Islet precursor cell (in vitro differentiated cells): ENCODE results near the gene TP53I13.
A peak's percentile ranks its signal among the peaks of the same experiment; 100 is the strongest.

Experiments
- DNase-seq: peaks from one replicate; pipeline ENCODE4 v3.0.0-alpha.2; 2018

TP53I13 gene

GRCh38 chr17:29567554-29568330 is 759 bp upstream of the TP53I13 start:
- DNase-seq = peak; percentile 87

DNA sequence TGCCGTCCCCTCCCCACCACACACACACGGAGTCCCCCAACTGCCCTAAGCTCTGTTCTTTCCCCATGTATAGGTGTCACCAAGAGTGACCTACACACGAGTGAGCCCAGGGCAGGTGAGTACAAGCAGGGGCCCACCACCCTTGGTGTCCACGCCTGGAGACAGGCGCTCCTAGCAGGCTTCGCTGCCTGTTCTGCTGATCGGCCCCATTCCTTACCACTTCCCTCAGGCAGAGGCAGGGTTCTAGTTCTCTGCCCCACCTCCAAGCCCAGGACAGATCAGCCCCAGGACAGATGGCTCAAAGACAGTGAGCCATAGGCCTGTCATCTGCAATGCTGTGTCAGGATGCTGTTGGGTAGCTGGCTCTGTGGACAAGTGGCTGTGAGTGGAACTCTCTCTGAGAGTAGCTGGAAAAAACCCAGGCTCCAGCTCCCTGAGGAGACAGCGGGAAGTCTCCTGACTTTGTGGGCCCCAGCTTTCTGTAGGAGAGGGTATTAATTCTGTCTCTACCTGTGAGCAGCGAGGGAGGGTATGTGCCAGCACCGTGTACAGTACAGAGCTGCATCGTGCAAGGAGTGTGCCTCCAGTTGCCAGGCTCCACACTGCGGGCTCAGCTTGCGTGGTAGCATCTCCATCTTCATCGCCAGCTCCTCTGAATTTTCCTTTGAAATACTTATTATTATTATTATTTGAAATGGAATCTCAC is 897 bp downstream of the TP53I13 start:
- DNase-seq = peak; percentile 79

DNA sequence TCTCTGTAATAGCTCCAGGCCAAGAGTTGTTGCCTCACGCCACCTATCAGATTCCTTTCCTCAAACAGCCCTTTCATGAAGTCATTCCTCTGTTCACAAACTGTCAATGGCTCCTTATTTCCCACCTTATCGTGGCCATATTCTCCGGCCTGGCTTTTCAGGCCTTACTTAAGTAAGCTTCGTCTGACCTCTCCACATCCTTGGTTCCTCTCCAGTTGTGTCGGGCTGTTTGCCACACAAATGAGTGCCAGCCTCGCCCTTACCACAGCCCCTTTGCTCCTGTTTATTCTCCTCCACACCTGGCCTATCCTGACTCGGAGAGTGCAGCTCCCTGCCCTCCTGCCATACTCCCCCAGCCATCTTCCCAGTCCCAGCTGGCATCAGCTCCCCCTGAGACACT is 2.0 kb downstream of the TP53I13 start:
- peak; percentile 50 for DNase-seq

GRCh38 chr17:29571486-29571882 is 3.0 kb downstream of the TP53I13 start:
- peak; percentile 44 for DNase-seq

- DNase-seq = peak; percentile 66
These were observed 3.6 kb downstream of the TP53I13 start for GRCh38 chr17:29571883-29572681.

DNA sequence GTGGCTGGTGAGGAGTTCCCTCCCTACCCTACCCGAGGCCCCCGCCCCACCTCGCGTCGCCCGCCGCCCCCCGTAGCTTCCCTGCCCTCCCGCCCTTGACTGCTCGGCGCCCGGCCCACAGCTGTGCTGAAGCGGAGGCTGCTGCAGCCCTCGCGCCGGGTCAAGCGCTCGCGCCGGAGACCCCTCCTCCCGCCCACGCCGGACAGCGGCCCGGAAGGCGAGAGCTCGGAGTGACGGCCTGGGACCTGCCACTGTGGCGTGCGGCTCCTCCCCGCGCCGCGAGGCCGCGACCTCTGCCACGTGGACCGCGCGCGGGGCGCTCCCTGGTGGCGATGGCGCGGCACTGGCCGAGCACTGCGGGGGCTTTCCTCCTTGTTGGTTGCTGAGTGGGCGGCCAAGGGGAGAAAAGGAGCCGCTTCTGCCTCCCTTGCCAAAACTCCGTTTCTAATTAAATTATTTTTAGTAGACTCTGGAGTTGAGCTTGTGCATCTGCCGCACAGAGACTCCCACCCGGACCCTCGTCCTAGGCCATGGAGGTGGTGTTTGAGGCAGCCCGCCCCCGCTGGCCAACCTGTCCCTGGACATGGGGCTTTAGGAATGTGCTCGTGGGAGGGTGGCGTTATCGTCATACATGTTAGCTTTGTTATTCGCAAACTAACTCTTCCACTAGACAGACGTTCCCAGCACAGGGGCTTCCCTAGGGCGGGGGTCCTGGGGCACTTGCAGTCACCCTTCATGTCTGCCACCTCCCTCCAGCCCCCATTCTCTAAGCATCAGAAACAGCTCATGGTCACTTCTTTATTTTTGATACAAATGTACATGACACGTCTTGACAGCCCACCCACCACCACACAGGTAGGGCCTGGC is 4.4 kb downstream of the TP53I13 start:
- DNase-seq = peak; percentile 90

DNA sequence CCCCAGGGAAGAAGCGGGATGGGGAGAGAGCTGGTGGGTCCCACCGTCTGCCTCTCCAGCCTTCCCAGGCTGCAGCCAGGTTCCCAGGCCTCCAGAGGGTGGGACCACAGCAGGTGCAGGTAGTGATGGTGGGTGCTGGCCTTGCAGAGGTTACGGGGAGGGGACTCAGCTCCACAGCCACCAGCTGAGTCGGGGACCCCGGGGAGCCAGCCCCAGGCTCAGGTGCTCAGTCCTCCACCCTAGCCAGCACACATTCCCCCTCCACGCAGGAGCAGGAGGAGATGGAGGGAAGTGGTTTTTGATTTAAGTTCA is 5.0 kb downstream of the TP53I13 start:
- DNase-seq = no peak

GRCh38 chr17:29573871-29574731 is 5.6 kb downstream of the TP53I13 start:
- peak; percentile 53 for DNase-seq

GRCh38 chr17:29574732-29575510 is 6.4 kb downstream of the TP53I13 start:
- DNase-seq = peak; percentile 53

DNA sequence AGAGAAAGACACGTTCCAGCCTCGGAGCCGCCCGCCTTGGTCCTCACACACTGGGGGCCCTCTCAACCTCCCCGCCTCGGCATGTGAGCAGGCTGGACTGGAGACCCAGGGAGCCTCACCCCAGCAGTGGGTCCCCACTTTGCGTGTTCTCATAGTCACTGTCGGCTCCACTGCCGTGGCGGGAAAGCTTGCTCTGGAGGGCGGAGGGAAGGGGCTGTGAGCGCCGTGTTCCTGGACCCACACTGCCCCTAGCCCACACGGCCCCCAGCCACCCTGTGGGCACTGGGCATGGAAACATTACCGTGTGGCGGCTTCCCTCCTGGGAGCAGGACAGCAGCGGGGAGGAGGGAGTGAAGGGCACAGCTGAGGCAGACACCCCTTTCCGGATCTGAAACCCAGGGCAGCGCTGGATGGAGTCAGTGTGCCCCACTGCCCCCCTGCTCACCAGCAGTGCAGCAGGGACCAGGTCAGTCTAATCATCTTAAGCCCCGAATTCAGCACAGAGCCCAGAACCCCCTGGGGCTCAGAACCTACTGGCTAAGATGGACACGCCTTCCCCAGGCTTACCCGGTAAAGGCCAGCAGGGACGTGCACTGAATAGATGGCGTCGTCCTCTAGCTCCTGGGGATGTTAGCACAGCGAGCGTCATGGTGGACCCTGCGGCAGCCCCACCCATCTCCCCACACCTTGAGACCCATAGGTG is 7.2 kb downstream of the TP53I13 start:
- DNase-seq = peak; percentile 53

- DNase-seq = peak; percentile 55
These were observed 7.9 kb downstream of the TP53I13 start for GRCh38 chr17:29576214-29577000.

GRCh38 chr17:29577001-29577370 is 8.5 kb downstream of the TP53I13 start:
- no peak for DNase-seq

DNA sequence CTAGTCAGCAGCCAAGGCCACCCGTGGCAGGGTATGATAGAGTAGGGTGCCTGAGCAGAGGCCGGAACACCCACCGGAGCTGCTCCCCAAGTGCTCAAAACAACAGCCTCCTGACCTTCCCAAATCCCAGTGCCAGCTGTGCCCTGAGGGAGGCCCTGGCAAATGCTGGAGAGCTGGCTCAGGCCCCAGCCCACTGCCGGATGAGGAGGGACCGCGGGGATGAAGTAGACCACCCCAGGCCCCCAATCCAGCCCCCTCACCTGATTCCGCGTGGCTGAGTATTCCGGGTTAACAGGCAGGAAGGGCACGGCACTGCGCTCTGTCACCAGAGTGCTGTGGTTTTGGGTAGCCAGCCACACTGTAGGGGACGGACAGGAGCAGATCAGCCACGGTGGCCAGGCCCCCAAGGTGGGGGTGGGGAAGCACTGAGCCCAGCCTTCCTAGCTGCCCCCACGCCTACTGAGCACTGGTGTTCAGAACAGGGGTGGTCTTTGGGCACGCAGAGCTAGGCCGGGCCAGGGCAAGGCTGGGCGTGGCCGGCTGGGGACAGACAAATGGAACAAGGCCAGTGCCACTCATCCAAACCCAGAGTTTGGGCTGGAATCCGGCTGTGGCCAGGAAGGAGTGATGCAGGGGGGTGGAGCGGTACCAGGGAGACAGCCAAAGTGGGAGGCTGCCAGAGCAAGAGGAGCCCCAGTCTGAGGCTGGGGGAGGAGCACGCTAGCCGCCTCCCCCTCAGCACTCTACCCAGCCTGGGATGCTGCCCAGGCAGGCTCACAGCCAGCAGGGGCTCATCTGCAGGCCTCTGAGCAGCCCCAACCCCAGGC is 9.1 kb downstream of the TP53I13 start:
- peak; percentile 55 for DNase-seq

GRCh38 chr17:29578626-29579485 is 10.4 kb downstream of the TP53I13 start:
- no peak for DNase-seq

DNA sequence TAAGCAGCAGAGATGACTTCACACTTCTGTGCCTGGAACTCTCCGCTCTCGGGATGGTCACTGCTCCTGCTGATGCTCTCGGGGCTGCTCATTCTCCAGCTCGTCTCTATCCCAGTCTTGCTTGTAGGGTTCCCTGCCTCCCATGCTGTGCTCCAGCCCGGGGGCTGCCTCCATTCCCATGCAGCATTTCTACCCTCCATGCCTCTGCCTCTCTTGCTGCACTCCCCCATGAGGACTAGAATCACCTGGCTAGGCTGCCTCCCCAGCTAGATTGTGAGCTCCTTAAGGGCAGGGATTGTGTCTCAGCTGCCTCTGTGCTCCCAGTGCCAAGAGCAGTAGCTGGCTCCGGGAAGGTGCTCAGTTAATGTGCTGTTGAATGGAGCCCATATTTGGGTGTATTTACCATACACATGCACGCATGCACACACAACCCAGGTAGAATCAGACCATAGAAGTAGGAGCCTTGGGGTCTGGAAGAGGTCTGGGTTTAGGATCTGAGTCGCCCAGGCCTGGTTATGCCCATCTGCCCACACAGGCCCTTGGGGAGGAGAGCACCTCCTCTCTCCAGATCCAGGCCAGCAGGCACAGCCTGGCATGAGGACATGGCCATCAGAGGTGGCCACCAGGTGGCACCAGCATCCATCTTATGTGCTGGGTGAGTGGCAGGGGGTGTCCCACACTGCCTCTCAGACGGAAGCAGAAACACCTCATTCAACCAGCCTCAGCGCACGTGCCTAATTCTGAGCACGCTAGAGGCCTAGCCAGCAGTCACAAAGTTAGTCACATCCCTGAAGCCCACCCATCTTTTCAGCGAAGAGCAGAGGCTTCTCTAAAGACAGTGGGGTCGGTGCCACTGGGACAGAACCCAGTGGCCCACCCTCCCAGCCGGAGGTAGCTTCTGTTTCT is 11.6 kb downstream of the TP53I13 start:
- peak; percentile 90 for DNase-seq

- DNase-seq = no peak
These were observed 13.2 kb downstream of the TP53I13 start for GRCh38 chr17:29581583-29582253.
